ENCODE results near the gene NIM1K. TPM values are rescaled to one million over a fixed set of nuclear protein-coding genes. Genes with fewer than 3 reads are reported as not detected.

The NIM1K gene
- polyA plus RNA-seq, 1 of the 3 experiments (the other 2 are of a cell fraction): 0.16 TPM

GRCh38 chr5:43209833-43210232 is 17.8 kb downstream of the NIM1K start (continued):
- TF ChIP-seq SMC3 (IDR thresholded peaks at IDR 0.05; ENCODE audit: low read depth, low read length) (no peak), MEF2A (IDR thresholded peaks at IDR 0.05; ENCODE audit: borderline replicate concordance, low read depth) (no peak), USF2 (IDR thresholded peaks at IDR 0.05; ENCODE audit: borderline replicate concordance, low read depth, low read length) (no peak)
- TF ChIP-seq, protein P1, sequence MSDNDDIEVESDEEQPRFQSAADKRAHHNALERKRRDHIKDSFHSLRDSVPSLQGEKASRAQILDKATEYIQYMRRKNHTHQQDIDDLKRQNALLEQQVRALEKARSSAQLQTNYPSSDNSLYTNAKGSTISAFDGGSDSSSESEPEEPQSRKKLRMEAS (IDR thresholded peaks at IDR 0.05; ENCODE audit: low read depth): no peak
- TF ChIP-seq, protein P2, sequence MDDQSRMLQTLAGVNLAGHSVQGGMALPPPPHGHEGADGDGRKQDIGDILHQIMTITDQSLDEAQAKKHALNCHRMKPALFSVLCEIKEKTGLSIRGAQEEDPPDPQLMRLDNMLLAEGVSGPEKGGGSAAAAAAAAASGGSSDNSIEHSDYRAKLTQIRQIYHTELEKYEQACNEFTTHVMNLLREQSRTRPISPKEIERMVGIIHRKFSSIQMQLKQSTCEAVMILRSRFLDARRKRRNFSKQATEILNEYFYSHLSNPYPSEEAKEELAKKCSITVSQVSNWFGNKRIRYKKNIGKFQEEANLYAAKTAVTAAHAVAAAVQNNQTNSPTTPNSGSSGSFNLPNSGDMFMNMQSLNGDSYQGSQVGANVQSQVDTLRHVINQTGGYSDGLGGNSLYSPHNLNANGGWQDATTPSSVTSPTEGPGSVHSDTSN (IDR thresholded peaks at IDR 0.05): no peak

DNA sequence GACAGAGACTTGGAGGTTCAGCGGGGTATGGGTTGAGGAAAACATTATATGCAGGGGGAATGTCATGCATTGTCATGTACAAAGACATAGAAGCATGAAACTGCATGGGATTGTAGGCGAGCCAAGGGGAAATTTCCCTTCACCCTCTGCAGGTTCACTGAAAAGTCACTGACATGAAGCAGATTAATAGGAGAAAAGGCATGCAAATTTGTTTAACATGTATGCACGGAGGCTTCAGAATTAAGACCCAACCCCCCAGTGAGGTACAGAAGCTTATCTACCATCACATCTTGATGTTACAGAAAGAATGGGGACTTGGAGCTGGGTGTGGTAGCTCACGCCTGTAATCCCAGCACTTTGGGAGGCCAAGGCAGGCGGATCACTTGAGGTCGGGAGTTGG is 18.5 kb downstream of the NIM1K start:
- peaks cover 4% of the 10 kb centered on the region; the same call in 1 of the 2 replicates for H3K27me3 ChIP-seq (ENCODE audit: insufficient read depth)
- H3K9me3 ChIP-seq: no peaks in the 10 kb centered on the region
- no peaks in the 10 kb centered on the region for H3F3A ChIP-seq (replicated peaks; ENCODE audit: insufficient read depth)
- H3K36me3 ChIP-seq (replicated peaks in 1 of 2; ENCODE audit: control insufficient read depth in 1 of 2, insufficient read depth in 2 of 2, low read length in 1 of 2): no peaks in the 10 kb centered on the region
- H3K79me2 ChIP-seq (ENCODE audit: insufficient read depth): no peaks in the 10 kb centered on the region
- H3K4me3 ChIP-seq (ENCODE audit: low read depth in 2 of 2, low read length in 1 of 2): no peak overlapping the region
- CTCF ChIA-PET: interaction anchor here (1.6 kb wide), 1 partner anchor 179 kb away, joined by 5 read pairs; no protein-coding TSS in a partner anchor
- no peak overlapping the region for H3K27ac ChIP-seq (ENCODE audit: low read depth in 2 of 2, low read length in 1 of 2)
- no peaks in the 10 kb centered on the region for H4K20me1 ChIP-seq (ENCODE audit: insufficient read depth)
- no peak overlapping the region for H2AFZ ChIP-seq (ENCODE audit: low read depth)
- 46% methylated on average over 6 of the region's 6 CpGs for WGBS (ENCODE audit: low lambda C conversion rate)
- no peaks in the 10 kb centered on the region for H3K4me1 ChIP-seq (ENCODE audit: control insufficient read depth in 1 of 2, insufficient read depth in 2 of 2, low read depth in 1 of 2, low read length in 1 of 2)
- H3K9ac ChIP-seq: no peak overlapping the region
- POLR2A ChIA-PET: no interaction called here
- no peaks in the 10 kb centered on the region for H3K9me2 ChIP-seq
- no peak overlapping the region for H3K4me2 ChIP-seq
- DNase-seq: no peak
- TF ChIP-seq EP300 (IDR thresholded peaks at IDR 0.05; ENCODE audit: borderline replicate concordance in 1 of 2, low read depth in 1 of 2, low read length in 1 of 2) (no peak), RFX5 (IDR thresholded peaks at IDR 0.05; ENCODE audit: low read length) (no peak), CTCF (IDR thresholded peaks at IDR 0.05) (no peak), RAD21 (IDR thresholded peaks at IDR 0.05; ENCODE audit: low read length) (no peak), TCF12 (IDR thresholded peaks at IDR 0.05) (no peak), GATA2 (CRISPR knock-in tag; IDR thresholded peaks at IDR 0.05) (no peak), FOXM1 (IDR thresholded peaks at IDR 0.05; ENCODE audit: low read depth) (no peak), ELF1 (IDR thresholded peaks at IDR 0.05) (no peak), SIN3A (IDR thresholded peaks at IDR 0.05; ENCODE audit: borderline replicate concordance, low read depth, low read length) (no peak), CHD2 (IDR thresholded peaks at IDR 0.05; ENCODE audit: low read length, partially characterized antibody) (no peak), EZH2phosphoT487 (IDR thresholded peaks at IDR 0.05; ENCODE audit: borderline replicate concordance, low read depth) (no peak), USF2 (IDR thresholded peaks at IDR 0.05; ENCODE audit: borderline replicate concordance, low read depth, low read length) (no peak), NFIC (IDR thresholded peaks at IDR 0.05; ENCODE audit: borderline replicate concordance) (no peak), MXI1 (IDR thresholded peaks at IDR 0.05; ENCODE audit: low read depth, low read length) (no peak)
- TF ChIP-seq, protein P3, sequence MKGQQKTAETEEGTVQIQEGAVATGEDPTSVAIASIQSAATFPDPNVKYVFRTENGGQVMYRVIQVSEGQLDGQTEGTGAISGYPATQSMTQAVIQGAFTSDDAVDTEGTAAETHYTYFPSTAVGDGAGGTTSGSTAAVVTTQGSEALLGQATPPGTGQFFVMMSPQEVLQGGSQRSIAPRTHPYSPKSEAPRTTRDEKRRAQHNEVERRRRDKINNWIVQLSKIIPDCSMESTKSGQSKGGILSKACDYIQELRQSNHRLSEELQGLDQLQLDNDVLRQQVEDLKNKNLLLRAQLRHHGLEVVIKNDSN (IDR thresholded peaks at IDR 0.05; ENCODE audit: borderline replicate concordance, low read depth): no peak
- TF ChIP-seq, protein P2 (IDR thresholded peaks at IDR 0.05): no peak
